A172 (cell line): Measurements from ENCODE around the gene TRIM49D1. TPM values are rescaled to one million over a fixed set of nuclear protein-coding genes. Genes with fewer than 3 reads are reported as not detected.
"Not testable (repeated sequence)": the region's sequence is repeated elsewhere in the genome, so short reads cannot be mapped to it uniquely, and the experiment has no call there.

ENCODE experiments used
- DNase-seq: peaks from one replicate; pipeline ENCODE4 v3.0.0-alpha.2; 2015; ENCODE audit warnings: low spot score
- total RNA-seq: library from RNA; depleted of rRNA; stranded (reverse); fragments of >200 nt; shearing (Covaris generic); gene quantifications from 2 replicates; pipeline ENCODE4 v1.2.3, GENCODE V29; 2014; rRNA removed

The TRIM49D1 gene
- not detected in 2 replicates for total RNA-seq

- DNase-seq: no peak
These were observed at the start of gene TRIM49D1 for GRCh38 chr11:89922195-89922660. Gene TRIM49D1 (minus strand): TSS chr11:89922245. CDS start chr11:89917710, 4,535 bp downstream.

- not testable (repeated sequence) for DNase-seq
These were observed 43.7 kb upstream of the TRIM49D1 start, which contains the start of gene TRIM64 for GRCh38 chr11:89965737-89966136. Gene TRIM64 (plus strand): TSS chr11:89966037. CDS start chr11:89968504, 2,467 bp downstream.

DNA sequence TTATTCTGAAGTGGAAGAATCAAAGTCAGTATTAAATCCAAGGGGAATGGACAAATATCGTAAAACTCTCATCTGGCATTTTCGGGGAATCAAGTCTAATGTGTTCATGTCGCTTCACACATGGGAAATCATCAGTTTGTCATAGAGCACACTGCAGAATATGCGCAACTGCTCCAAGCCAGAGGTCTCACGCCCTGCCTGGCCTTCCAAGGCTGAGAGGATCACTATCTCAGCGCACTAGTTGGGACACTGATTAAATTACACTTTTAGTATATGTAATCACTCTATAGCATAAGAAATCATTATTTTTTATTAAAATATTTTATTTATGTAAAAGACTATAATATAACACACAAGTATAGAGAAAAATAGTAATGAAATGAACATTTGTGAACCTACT, 38.8 kb upstream of the TRIM49D1 start:
- not testable (repeated sequence) for DNase-seq

- not testable (repeated sequence) for DNase-seq
These were observed 1.7 kb upstream of the TRIM49D1 start, which contains the start of gene TRIM49D2 for GRCh38 chr11:89923764-89924163. Gene TRIM49D2 (plus strand): TSS chr11:89924064. CDS start chr11:89926762, 2,698 bp downstream.

DNA sequence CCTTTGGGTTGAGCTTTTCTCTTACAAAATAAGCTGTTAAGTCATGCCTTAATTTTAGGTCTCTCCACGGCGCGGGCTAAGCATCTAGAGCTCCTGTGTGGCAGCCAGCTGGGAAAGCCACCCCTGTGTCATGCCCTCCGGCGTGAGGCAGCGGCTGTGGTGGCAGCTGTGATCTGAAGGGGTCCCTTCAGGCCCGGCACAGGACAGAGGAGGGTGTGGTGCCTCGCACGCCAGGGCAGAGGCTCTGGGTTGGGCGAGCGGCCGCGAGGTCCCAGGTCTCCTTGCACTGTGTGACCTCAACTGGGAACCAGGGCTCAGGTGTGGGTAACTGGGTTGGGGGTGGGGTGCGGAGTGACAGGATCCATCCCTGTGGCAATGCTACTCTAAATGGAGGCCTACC, 21.2 kb downstream of the TRIM49D1 start:
- DNase-seq: not testable (repeated sequence)

- DNase-seq: not testable (repeated sequence)
These were observed 28.8 kb downstream of the TRIM49D1 start for GRCh38 chr11:89893245-89893644.

- not testable (repeated sequence) for DNase-seq
These were observed 44.5 kb downstream of the TRIM49D1 start for GRCh38 chr11:89877511-89877910.

DNA sequence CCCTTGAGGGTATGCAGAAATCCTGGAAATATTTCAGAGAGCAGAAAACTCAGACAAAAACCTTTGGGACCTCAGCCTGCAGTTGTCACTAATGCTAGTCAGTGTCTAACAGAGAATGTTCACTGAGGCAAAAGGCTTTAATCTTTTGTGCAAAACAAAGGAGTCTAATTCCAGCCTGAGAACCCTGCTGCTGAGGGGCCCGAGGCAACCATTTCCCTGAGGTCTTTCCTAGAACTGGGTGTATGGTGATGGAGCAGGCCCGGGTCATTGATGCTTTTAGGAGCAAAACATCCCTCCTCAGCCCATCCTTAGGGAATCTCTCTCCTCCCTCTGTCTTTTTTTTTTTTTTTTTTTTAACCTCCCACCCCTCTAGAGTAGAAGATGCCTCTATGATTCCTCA, 49.5 kb downstream of the TRIM49D1 start:
- not testable (repeated sequence) for DNase-seq

GRCh38 chr11:89865223-89865622, 56.8 kb downstream of the TRIM49D1 start:
- not testable (repeated sequence) for DNase-seq

- DNase-seq: not testable (repeated sequence)
These were observed 57.9 kb downstream of the TRIM49D1 start for GRCh38 chr11:89863906-89864704.

Other genes starting within 250 kb of the TRIM49D1 start
- not detected in 2 replicates for gene TRIM77, start 211.9 kb downstream of the TRIM49D1 start, total RNA-seq
- not detected in 2 replicates for gene TRIM49, start 113.7 kb downstream of the TRIM49D1 start, total RNA-seq
- not detected in 2 replicates for gene TRIM64B, start 43.8 kb downstream of the TRIM49D1 start, total RNA-seq
- gene TRIM49D2, start 1.8 kb upstream of the TRIM49D1 start, total RNA-seq: not detected in 2 replicates
- not detected in 2 replicates for gene TRIM64, start 43.8 kb upstream of the TRIM49D1 start, total RNA-seq
- gene TRIM49C, start 108.9 kb upstream of the TRIM49D1 start, total RNA-seq: not detected in 2 replicates
- gene UBTFL1, start 163.7 kb upstream of the TRIM49D1 start, total RNA-seq: not detected in 2 replicates
- 0.07 TPM in 1 of 2 replicates, not detected in the other for gene NAALAD2, start 212.4 kb upstream of the TRIM49D1 start, total RNA-seq